NCI-H187 treated with DMSO at 0.1 percent for 48 hours (cell line): Measurements from ENCODE around the gene SLIT1.
"Not testable (repeated sequence)": the region's sequence is repeated elsewhere in the genome, so short reads cannot be mapped to it uniquely, and the experiment has no call there.

ENCODE experiments used
- DNase-seq: peaks from one replicate; lab custom pipeline; 2025; lab: John Stamatoyannopoulos, UW

The SLIT1 gene

GRCh38 chr10:97109547-97109946 is 76.2 kb downstream of the SLIT1 start:
- peak; percentile 68 for DNase-seq

GRCh38 chr10:97107551-97107950 is 78.2 kb downstream of the SLIT1 start:
- DNase-seq: no peak

- DNase-seq: no peak
Observed at GRCh38 chr10:97106207-97106606, 79.6 kb downstream of the SLIT1 start.

GRCh38 chr10:97105303-97105702 is 80.5 kb downstream of the SLIT1 start:
- DNase-seq: no peak

- no peak for DNase-seq
Observed at GRCh38 chr10:97103316-97104080, 82.3 kb downstream of the SLIT1 start.

GRCh38 chr10:97102441-97102840 is 83.3 kb downstream of the SLIT1 start:
- no peak for DNase-seq

GRCh38 chr10:97101166-97101940 is 84.4 kb downstream of the SLIT1 start:
- DNase-seq: no peak

- DNase-seq: no peak
Observed at GRCh38 chr10:97100657-97101056, 85.1 kb downstream of the SLIT1 start.

GRCh38 chr10:97099868-97100267 is 85.9 kb downstream of the SLIT1 start:
- no peak for DNase-seq

- no peak for DNase-seq
Observed at GRCh38 chr10:97099089-97099488, 86.7 kb downstream of the SLIT1 start.

GRCh38 chr10:97097084-97097433 is 88.7 kb downstream of the SLIT1 start:
- DNase-seq: no peak

GRCh38 chr10:97096261-97097083 is 89.3 kb downstream of the SLIT1 start:
- no peak for DNase-seq

- DNase-seq: no peak
Observed at GRCh38 chr10:97095701-97096260, 90.0 kb downstream of the SLIT1 start.

GRCh38 chr10:97090644-97091043 is 95.1 kb downstream of the SLIT1 start:
- DNase-seq: no peak

GRCh38 chr10:97090035-97090434 is 95.7 kb downstream of the SLIT1 start:
- no peak for DNase-seq

GRCh38 chr10:97089209-97089870 is 96.4 kb downstream of the SLIT1 start:
- DNase-seq: no peak

GRCh38 chr10:97087296-97087695 is 98.5 kb downstream of the SLIT1 start:
- no peak for DNase-seq

- DNase-seq: no peak
Observed at GRCh38 chr10:97086530-97086929, 99.2 kb downstream of the SLIT1 start.

- no peak for DNase-seq
Observed at GRCh38 chr10:97083228-97083829, 102.4 kb downstream of the SLIT1 start.

GRCh38 chr10:97082575-97082974 is 103.2 kb downstream of the SLIT1 start:
- DNase-seq: not testable (repeated sequence)

- no peak for DNase-seq
Observed at GRCh38 chr10:97081621-97082235, 104.0 kb downstream of the SLIT1 start.
